ENCODE data around the gene WDR5B. TPM values are rescaled to one million over a fixed set of nuclear protein-coding genes. Genes with fewer than 3 reads are reported as not detected.

WDR5B gene
- total and polyA plus RNA-seq, 2 of the 8 experiments (the other 6 are each of a cell fraction or from before 2014, with no cell fraction given): 1.9 to 3.5 TPM

DNA sequence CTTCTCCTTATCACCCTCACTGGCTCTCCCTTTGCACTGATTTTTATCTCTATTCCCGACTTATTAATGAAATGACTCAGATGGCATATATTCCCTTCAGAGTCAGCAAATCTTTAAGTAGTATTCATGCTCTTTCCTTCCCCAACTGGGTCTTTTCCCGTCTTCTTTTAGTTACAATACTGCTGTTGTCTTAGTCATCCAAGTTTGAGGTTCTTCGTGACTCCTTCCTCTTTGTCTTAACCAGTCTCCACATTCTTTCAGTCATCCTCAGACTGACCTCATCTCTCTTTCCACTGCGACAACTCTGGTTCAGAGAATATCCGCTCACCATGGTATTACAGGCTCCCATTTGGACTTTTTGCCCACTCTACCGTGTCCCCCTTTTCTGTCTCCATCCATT lies 12.4 kb downstream of the WDR5B start (continued):
- TF ChIP-seq TBP (IDR thresholded peaks at IDR 0.05; ENCODE audit: low read depth, low read length) (no peak), HDAC6 (IDR thresholded peaks at IDR 0.05; ENCODE audit: low read depth, low read length) (no peak), E2F6 (IDR thresholded peaks at IDR 0.05) (no peak), RXRA (IDR thresholded peaks at IDR 0.05; ENCODE audit: insufficient read depth, low read depth, low read length) (no peak)
